ENCODE measurements around the gene HMX1.

DNA sequence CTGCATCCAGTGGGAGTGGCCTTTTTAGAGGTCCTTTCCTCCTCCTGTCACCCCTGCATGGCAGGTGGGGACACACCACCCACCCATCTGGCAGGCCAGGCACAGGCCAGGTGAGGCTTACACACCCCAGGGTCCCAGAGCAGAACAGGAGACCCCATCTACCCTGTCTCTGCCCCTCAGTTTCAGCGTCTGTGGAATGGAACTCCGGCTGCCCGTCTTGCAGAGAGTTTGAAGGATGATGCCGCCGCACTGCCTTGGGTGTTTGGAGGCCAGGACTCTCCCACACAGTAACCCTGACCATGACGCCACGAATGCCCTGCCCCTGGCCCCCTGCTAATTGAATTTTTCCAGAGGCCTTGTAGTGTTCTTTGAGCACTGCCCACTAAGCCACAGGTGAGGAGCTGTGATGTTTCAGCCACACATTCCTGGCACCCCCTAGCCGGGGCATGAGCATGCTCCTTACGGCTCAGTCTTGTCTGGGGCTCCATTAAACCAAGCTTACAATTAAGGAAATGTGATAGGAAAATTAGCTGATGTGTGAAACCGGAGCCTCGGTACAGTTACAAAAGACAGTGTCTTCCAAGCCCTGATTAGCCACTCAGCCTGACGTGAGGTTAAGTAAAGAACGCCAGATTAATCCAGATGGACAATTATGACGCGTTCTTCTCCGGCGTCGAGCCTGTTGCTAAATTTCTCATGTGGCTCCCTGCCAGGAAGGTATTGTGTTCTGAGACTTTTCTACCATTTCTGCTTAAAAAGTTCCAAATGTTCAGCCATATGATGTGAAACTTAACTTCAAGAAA is 39.3 kb downstream of the HMX1 start:
- no peak for TF ChIP-seq CTCF (IDR thresholded peaks at IDR 0.05)
- no peak for TF ChIP-seq POLR2A (IDR thresholded peaks at IDR 0.05)

Data from breast epithelium (tissue), 3 donors.